GM18507 (cell line): ENCODE data around the gene BTBD9.

Experiments used
- DNase-seq: peaks from one replicate; pipeline ENCODE4 v3.0.0; 2011; ENCODE audit warnings: low read depth; ENCODE audit not compliant: insufficient read length; ENCODE audit errors: extremely low spot score
- FAIRE-seq: peaks from 2 replicates; lab custom pipeline; 2011; peaks lifted over from hg19 to GRCh38; lab: Jason Lieb, UNC

BTBD9 gene

GRCh38 chr6:38166411-38167240 lies 473.1 kb downstream of the BTBD9 start:
- no peak for FAIRE-seq
- DNase-seq = no peak

DNA sequence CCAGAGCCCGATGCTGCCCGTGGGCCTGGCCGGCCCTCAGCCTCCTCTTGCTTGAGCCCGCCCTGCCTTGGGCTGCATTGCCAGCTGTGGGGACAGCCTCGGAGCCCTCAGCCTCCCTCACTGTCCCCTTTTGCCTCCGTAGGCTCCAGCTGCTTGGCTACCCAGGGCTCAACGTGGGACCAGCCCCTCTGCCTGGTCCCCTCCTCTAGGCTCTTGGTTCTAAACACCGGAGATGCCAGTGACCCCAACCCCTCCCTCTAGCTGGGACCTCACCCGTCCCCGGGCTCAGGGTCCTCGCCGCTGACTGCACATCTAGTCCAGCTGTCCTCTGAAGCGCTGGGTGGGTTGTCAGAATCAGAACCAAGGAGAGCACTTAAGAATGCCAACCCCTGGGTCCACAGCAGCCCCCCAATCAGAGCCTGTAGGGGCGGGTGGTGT lies 475.0 kb downstream of the BTBD9 start:
- FAIRE-seq = no peak

DNA sequence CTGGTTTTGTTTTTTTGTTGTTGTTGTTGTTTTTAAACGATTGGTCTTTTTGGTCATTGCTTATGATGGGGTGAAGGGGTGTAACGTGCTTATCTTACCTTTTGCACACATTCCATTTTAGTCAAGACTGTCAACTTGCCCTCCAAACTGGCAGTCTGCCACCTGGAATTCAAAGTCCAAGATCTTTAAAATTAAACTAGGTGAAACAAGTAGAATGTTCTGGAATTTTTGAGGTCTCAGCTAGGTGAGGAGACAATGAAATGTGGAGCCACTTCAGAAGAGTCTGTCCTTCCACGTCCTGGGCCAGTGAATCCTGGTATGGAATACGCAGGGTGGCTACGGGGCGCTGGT lies 475.6 kb downstream of the BTBD9 start:
- no peak for DNase-seq
- FAIRE-seq = no peak

More for the DNA sequence above, 475.0 kb downstream of the BTBD9 start:
- DNase-seq = no peak

DNA sequence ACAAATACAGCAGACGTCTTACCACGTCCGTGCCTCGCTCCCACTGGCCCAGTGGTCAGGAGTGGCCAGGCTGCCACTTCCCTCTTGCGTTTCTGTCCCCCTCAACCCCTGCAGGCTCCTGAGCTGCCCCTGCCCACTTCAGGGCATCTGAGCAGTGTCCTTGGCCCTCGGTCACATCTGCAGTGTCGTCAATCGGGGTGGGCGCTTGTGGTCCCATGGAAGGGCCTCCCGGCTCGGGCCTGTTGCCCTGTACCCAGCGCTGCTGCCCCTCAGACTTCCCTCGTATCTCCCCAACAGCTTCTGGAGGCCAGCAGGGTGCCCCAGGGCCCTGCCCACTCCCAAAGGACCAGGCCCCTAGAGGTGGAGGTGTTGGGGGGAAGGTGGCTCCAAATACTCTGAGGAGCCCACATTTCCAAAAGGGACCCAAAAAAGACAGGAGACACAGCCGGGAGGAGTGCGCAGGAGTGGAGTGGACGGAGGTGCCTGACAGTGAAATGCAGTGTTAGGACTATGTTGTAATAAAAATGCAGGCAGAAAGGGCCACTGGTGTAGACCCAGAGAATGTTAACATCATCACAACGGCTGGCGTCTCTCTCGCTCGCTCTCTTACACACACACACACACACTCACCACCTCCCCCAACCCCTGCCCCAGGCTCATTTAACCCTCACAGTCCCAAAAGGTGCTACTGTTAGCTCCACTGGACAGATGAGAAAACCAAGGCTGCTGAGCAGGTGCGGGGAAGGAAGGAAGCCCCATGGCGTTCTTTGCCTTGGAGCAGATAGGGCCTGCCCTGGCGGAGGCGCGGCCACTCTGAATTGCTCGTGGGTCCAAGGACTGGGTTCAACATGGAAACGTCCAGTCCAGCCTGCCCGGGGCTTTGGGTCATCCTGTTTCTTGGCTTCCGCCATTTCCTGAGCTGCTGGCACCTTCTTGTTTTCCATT lies 476.3 kb downstream of the BTBD9 start:
- FAIRE-seq (no peak), DNase-seq (no peak)

DNA sequence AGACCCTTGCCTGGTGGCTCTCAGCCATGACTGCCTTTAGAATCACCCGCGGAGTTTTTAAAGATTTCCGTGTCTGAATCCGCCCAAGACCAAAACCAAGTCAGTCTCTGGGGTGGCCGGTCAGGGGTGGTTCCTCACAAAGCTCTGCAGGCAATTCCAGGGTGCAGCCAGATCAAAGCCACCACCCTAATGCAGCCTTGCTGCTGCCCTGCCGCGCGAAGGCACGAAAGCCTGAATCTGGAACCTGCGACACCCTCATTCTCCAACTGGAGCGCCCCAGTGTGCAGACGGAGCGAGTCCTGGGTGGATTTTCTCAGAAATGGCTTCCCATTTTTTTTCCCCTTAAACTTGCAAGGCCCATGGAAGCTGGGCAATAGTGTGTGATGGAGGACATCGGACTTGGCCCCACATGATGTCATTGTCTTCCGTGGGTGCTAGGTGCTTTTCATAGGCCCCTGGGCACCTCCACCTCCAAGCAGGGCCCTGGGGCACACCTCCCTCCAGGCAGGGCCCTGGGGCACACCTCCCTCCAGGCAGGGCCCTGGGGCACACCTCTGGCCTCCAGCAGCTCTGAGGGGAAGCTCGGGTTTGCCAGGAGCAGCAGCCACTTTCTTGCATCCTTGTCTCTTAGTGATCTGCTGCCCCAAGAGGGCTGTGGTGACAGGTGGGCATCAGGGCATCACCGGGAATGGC lies 477.1 kb downstream of the BTBD9 start:
- no peak for FAIRE-seq
- DNase-seq = no peak

DNA sequence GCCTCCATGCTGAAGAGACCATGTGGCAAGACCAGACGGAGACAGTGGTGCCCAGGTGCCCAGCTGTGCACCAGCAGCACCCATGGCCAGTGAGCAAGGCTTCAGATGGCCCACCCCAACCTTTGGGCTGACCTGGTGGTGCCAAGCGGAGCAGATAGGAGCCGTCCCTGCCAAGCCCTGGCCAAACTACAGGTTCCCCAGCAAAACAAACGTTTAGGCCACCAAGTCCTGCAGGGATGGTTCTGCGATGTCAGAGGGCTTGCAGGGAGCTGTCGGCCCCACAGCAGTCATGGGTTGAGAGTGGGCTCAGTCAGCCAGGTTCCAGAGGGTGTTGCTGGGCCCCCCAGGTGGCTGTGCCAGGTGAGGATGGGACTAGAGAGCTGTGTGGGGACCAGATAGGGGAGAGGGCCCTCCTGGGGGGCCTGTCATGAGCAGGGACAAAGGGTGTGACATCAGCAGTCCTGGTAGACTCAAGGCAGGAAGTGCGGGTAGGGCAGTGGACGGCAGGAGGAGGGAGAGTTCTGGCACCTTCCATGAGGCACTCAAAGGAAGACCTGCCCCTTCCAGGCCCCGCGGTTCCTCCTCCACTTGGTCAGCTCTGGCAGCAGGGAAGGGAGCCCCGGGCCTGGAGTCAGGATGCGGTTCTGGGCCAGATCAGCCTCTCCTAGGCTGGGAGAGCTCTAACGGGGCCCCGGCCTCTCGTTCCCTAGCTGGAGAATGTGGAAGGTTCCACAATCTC lies 477.8 kb downstream of the BTBD9 start:
- FAIRE-seq (no peak), DNase-seq (no peak)

GRCh38 chr6:38161331-38161730 lies 478.4 kb downstream of the BTBD9 start:
- DNase-seq = no peak
- FAIRE-seq = no peak

- DNase-seq = no peak
- FAIRE-seq = no peak
Observed at GRCh38 chr6:38160831-38161230, 478.9 kb downstream of the BTBD9 start.

GRCh38 chr6:38159596-38159995 lies 480.1 kb downstream of the BTBD9 start:
- DNase-seq (no peak), FAIRE-seq (no peak)

DNA sequence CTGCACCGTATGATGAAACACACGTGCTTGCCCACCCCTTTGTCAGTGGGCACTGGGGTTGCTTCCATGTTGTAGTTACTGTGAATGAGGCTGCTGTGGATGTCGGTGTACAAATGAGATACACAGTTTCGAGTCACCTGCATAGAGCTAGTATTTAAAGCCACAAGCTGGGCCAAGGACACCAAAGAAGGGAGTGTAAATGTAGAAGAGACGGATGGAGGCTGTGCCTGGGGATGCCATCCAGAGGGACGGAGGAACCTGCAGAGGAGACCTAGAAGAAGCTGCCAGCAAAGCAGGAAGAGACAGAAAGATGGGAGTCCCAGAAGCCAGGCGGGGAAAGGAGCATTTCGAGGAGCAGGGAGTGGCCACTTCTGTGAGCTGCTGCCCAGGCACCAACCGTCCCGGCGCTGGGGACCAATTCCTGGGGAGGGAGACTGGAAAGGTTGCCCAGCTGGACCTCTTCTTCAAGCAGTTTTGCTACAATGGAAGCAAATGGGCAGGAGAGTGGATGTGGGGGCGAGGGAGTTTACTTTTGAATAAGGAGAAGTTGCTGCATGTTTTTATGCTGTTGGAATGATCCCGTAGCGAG lies 480.9 kb downstream of the BTBD9 start:
- FAIRE-seq = no peak

GRCh38 chr6:38157905-38158304 lies 481.8 kb downstream of the BTBD9 start:
- FAIRE-seq (no peak), DNase-seq (no peak)

More for the DNA sequence above, 480.9 kb downstream of the BTBD9 start:
- DNase-seq = no peak

DNA sequence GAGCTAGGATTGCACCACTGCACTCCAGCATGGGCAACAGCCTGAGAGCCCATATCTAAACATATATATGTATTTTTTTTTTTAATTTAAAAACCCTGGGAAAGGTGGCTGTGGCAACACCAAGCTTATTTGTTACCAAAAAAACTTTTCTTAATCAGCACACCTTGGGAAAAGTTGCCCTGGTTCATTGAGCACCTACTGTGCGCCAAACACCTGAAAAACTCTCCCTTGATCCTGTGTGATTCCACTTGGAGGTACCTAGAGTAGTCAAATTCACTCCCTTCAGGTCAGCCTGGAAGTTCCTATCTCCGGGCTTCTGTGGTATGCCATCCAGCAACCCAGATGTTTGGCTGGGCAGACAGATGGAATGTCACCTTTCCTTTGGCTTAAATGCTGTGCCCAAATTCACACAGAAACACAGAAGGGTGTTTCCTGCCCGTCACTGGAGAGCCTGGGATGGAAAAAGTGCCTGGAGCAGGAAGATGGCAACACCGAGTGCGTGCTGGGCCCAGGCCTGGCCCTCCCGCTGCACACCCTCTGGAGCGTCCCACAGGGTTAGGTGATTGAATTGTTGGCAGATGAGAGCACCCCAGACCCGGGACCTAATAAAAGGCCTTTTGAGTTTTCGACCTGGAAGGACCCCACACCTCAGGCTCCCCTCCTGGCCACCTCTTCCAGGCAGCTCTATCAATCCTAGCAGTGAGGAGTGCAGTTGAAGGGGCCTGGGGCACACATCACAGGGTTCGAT lies 482.7 kb downstream of the BTBD9 start:
- FAIRE-seq (no peak), DNase-seq (no peak)

DNA sequence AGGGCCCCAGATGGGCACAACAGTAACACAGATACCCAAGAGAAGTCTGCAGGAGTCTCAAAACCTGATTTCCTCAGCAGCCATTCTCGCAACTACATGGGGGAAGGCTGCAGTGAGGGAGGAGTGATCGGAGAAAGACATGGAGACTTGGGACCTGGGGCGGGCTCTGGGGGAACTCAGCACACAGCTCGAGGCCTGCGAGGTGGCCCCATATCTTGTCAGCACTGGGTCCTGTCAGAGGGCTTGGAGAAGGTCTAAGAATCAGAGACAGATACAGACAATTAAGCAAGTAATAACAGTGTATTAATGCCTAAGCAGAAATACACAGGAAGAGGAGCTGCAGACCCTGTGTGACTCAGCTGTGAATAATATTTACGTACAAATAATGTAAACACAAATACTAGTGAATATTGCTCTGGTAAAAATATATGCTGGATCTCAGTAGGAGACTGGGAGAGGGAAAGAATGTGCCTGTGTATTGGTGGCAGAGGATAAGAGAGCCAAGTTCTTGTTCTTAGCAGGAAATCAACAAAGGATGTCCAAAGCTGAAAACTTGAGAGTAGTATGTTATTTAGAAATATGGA lies 484.0 kb downstream of the BTBD9 start:
- no peak for DNase-seq
- FAIRE-seq = no peak

DNA sequence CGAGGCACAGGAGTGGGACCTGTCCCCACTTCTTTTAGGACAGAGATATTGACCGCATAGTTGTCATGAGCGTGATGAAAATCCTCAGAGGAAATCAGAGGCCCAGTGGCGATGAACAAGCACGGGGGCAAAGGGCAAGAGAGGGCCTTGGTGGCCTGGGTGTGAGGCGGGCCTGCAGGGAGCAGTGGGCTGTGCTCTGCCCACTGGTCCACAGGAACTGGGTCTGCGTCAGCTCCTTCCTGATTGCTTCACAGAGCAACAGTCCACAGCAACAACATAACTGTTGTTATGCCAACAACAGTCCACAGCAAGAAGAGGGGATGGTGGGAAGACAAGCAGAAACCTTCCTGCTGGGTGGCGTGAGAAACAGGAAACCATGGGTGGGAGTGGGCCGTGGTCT lies 484.6 kb downstream of the BTBD9 start:
- DNase-seq (no peak), FAIRE-seq (no peak)

GRCh38 chr6:38154731-38155130 lies 485.0 kb downstream of the BTBD9 start:
- DNase-seq = no peak
- FAIRE-seq = no peak

GRCh38 chr6:38153798-38154345 lies 485.9 kb downstream of the BTBD9 start:
- DNase-seq (no peak), FAIRE-seq (no peak)

DNA sequence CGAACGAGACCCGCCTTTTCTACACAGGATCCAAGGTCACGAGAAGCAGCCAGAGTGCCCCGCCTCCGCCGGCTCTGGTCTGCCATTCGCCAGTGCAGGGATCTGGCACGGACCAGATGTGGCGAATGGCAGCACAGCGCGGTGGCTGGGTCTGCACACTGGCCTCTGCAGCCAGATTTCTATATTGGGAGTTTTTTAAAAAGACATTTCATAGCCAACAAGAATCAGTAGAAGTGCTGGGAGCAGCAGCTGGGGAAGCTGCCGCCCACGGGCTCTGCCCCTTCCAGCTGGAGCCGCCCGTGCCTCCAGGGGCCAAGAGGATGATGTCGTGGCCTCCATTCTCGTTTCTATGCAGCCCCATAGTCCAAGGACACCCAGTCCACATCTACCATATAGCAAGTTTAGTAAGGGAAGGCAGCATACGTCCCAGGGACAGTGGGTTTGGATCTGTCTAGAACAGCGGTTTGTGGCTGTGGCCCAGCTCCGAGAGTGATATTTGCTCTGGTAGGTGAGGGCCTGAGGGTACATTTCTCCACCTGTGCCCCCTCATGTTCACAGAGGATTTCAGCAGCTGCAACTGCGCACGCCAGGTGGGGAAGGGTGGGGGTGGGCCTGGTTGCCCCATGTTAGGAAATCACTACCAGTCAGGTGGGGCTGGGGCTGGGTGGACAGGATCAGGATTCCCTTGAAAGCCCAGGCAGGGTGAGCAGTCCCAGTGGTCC lies 486.5 kb downstream of the BTBD9 start:
- FAIRE-seq = no peak
- no peak for DNase-seq
